ENCODE measurements around the gene TMEM151B.

- TF ChIP-seq, protein P1, sequence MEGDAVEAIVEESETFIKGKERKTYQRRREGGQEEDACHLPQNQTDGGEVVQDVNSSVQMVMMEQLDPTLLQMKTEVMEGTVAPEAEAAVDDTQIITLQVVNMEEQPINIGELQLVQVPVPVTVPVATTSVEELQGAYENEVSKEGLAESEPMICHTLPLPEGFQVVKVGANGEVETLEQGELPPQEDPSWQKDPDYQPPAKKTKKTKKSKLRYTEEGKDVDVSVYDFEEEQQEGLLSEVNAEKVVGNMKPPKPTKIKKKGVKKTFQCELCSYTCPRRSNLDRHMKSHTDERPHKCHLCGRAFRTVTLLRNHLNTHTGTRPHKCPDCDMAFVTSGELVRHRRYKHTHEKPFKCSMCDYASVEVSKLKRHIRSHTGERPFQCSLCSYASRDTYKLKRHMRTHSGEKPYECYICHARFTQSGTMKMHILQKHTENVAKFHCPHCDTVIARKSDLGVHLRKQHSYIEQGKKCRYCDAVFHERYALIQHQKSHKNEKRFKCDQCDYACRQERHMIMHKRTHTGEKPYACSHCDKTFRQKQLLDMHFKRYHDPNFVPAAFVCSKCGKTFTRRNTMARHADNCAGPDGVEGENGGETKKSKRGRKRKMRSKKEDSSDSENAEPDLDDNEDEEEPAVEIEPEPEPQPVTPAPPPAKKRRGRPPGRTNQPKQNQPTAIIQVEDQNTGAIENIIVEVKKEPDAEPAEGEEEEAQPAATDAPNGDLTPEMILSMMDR (IDR thresholded peaks at IDR 0.05 in 8 of 11, conservative IDR thresholded peaks at IDR 0.05 in 3 of 11), result no peak
- TF ChIP-seq POLR2A (IDR thresholded peaks at IDR 0.05), result no peak
Measured at GRCh38 chr6:44353336-44353735, 83.1 kb downstream of the TMEM151B start.

Data from spleen (tissue), 7 donors.